NCI-H2107 treated with DMSO at 0.1 percent for 48 hours (cell line): ENCODE measurements around the gene ARID3B.
"Not testable (repeated sequence)": the region's sequence is repeated elsewhere in the genome, so short reads cannot be mapped to it uniquely, and the experiment has no call there.

Source experiments
- DNase-seq: peaks from one replicate; lab custom pipeline; 2025; ENCODE audit not compliant: unreplicated experiment; lab: John Stamatoyannopoulos, UW

The ARID3B gene

DNA sequence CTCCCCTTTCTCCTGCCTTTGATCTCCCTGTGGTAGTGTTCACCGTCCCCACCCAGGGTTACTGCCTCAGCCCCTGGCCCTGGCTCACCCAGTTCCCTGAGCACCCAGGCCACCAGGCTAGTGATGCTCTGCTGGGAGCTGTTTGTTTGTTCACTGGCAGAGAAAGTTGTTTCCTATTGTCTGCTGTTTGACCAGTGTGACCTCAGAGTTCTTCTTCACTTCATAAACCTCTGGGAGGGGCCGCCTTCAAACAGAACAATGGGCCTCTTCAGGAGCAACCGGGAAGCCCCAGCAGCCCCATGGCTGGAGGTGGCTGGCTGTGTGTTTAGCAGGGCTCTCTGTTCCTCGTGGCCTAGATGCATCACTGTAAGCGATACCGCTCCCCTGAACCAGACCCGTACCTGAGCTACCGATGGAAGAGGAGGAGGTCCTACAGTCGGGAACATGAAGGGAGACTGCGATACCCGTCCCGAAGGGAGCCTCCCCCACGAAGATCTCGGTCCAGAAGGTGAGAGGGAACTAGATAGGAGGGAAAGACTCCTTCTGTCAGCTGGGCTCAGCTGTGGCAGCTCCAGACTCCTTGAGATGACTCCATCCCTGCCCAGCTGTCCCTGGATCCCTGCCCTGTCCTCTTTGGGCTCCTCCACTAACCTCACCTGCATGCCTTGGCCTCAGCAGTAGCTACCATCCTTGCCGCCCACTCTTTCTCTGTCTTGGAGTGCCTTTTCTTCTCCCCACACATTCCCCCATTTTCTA is 78.0 kb downstream of the ARID3B start:
- DNase-seq, result no peak

DNA sequence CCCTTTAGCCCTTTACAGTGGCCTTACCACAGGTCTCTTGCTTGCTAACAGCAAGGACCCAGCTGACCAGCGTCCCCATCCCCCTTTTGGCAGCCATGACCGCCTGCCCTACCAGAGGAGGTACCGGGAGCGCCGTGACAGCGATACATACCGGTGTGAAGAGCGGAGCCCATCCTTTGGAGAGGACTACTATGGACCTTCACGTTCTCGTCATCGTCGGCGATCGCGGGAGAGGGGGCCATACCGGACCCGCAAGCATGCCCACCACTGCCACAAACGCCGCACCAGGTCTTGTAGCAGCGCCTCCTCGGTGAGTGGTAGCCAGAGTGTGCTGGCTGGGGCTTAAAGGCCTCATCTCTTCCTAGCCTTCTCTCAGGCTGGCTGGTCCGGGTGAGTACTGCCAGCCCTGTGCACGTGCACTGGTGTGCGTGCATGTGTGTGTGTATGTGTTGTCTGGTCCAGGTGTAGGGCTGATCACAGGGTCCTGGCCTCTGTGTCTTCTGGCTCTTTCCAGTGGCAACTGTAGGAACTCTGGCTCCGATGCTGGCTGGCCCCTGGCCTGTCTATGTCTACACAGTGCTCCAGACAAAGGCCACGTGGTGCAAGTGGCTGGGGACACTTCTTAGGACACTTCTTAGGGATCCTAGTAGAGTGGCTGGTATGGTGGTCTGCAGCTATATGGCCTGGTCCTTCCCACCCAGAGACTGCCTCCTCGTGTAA is 79.1 kb downstream of the ARID3B start:
- DNase-seq, result no peak

DNA sequence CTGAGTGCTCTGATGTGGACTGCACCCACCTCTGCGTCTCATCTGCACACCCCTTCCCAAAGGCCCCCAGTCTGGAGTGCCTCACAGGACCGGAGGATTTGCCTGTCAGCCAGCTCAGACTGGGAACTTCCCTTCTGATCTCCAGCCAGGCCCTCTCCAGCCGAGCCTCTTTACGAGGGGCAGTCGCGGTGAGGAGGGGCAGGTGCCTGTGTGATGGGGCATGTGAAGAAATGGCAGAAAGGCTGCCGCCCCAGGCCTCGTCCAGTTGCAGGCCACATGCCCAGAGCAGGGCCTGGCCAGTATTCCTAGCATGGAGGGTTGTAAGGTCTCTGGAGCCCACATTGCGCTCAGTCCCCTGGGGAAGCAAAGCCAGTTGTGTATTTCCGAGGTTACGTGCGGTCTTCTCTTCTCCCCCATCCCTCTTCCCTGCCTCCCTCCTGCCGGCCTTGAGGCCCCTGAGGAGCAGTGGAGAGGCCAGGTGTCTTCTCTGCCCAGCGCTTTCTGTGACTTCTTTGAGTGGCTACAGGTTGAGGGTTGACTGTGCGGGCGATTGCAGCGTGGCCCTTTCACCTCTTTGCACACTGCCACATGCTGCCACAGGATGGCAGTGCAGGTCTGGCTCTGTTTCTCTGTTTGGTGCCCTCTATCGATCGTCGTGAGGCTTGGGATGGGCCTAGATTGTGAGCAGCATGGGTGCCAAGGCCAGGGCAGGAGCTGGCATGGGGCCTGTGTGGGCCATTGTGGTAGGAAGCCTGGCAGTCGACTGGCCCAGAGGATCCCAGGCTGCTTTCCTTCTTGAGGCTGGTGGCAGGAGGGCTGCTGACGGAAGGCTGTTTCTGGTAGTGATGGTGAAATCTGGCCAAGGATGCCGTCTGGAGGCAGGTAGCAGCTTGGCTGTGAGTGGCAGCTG is 79.9 kb downstream of the ARID3B start:
- no peak for DNase-seq

DNA sequence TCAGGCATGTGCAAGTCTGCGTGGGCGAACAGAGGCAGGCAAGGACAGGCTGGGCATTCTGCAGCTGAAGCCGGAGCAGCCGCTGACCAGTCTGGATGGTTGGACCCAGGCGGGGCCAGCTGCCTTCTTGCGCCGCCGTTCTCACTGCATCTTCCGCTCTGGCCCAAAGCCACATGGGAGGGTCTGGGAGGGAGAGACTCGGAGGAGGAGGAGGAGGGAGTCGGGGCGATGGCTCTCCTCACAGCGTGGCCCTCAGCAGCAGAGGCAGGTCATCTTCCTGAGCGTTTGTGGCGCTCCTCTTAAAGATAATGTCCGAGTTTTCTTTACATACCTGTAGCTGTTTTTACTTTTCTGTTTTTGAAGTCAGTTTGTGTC is 80.5 kb downstream of the ARID3B start:
- no peak for DNase-seq

DNA sequence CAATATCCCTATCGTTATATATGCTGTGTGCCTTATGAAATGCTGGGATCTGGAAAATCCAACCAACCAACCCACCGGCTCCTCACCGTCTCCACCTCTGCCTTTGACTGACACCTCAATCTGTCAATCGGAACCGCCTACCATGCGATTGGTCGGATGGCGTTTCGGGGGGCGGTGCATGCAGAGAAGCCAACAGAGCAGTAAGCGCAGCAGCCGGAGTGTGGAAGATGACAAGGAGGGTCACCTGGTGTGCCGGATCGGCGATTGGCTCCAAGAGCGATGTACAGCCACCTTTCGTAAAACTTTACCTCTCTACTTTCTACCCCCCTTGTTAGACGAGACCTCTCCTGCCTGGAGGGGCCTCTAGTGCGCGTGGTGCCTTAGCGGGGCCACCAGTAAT is 80.9 kb downstream of the ARID3B start:
- DNase-seq, result no peak

DNA sequence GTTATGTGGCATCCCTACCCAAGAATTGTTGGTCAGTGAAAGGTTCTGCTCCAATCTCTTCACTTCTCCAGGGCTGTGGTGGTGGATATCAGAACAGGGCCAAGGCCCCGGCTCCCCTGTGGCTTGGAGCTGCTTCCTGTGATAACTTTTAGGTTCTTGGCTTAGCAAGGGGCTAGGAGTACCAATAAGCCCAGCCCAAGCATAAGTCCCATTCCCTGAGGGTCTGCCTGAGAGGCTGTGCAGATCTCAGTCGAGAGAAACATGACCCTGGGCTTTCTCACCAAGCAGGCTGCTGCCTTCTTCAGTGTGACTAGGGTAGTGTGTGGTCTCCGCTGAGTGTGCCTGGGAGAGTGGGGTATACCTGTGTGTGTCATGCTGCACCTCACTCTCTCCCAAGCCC is 81.7 kb downstream of the ARID3B start:
- DNase-seq, result no peak

DNA sequence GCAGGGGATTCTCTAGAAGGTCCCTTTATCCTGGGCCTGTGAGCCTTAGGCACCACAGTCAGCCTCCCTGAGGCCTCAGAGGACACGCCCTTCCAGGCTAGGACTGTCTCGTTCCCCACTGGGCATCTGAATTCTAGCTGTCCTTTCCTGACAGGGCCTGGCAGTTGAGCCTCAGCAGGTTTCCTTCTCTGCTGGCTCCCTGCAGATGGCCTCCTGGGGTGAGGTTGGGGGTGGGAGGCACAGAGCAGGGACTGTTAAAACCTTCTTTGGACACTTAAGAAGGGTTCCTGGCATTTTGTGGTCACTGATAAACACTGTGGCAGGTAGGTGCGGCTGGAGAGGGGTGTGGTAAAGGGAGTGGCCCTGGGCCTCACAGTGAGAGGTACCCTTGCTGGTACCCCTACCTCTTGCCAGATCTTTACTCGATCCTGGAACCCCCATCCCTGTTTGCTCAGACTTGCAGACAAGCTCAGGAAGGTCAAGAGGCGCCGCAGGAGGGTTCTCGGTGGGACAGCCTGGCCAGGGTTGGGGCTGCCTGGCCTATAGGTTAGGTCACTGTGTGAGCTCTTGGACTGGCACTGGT is 83.1 kb downstream of the ARID3B start:
- no peak for DNase-seq

DNA sequence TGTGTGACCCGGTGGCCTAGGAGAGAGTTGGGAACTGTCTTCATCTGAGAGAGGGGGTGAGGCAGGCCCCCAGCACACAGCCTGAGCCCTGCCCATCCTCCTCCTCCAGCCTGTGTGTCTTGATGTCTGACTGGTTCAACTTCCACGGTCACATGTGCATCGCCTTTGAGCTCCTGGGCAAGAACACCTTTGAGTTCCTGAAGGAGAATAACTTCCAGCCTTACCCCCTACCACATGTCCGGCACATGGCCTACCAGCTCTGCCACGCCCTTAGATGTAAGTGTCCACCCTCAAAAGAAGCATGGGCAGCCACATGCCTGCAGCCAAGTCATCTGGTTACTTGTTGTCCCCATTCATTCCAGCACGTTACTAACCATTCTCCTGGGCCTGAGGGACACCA is 84.7 kb downstream of the ARID3B start:
- no peak for DNase-seq

DNA sequence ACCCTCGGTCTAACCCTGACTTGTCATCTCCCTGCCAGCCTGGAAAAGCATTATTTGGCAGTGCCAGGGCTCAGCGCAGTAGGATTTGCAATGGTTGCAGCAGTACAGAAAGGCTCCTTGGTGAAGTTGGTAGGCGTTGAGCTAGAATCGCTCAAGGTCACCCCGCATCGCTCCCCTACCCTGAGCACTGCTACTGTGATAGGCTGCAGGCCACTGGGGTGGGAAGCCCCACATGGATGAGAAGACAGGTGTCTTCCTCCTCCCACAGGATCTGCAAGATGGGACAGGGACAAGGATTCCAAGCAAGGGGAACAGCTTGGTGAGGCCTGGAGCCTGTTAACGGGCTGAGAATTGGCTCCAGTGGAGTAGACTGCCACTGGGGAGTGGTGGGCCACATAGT is 85.3 kb downstream of the ARID3B start:
- no peak for DNase-seq

DNA sequence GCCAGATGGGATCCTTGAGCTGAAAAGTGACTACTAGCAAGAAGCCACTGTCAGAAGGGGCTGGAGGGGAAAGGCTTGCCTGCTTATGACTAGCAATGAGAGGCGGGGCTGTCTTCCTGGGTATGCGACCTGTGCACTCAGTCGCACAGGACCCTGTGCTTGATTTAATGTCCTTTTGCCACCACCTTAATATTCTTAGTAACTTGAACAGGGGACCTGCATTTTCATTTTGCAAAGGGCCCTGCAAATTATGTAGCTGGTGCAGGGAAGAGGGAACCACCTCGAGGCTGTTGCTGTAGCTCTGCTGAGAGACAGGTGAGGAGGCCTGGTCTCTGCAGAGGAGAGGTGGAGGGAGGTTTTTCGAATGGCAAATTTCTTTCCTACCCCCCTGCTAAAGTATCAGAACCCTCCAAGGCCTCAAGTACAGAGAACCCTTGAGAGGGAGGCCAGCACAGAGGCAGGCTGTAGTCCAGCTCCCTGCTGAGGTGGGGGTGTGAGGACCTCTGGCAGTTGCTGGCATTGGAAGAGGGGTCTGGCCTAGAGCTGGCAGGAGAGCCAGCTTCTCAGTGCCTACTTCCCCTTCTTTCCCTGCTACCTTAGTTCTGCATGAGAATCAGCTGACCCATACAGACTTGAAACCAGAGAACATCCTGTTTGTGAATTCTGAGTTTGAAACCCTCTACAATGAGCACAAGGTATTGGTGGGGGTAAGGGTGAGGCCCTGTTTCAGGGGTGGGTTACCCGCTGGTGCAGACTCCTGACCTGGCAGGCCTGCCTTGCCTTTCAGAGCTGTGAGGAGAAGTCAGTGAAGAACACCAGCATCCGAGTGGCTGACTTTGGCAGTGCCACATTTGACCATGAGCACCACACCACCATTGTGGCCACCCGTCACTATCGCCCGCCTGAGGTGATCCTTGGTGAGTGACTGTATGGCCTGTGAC is 86.0 kb downstream of the ARID3B start:
- DNase-seq, result no peak

DNA sequence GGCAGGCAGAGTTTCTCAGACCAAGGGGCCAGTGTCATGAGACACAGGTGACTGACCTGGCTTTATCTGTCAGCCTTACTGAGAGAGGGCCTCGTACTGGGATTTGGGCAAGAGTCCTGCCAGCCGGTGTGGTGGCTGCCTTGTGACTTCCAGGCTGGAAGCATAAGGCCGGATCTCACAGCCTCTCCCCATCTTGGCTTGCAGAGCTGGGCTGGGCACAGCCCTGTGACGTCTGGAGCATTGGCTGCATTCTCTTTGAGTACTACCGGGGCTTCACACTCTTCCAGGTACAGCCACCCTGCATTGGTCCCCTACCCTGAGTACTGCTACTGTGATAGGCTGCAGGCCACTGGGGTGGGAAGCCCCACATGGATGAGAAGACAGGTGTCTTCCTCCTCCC is 86.7 kb downstream of the ARID3B start:
- no peak for DNase-seq

DNA sequence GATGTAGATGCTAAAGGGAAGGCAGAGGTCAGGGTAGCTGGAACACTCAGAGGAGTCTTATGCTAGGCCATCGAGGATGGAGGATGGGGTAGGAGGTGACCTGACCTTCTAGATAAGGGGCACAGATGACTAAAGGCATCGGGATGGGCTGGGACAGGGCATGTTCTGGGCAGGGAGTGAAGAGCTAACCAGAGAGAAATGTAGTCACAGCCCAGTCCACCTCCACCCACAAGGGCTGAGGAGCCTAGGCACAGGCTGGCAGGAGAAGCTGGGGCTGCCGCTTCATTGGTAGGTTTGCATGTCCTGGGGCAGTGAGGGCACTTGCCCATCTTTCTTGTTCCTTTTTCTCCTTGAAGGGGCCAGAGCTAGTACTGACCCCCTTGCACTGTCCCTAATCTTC is 87.2 kb downstream of the ARID3B start:
- DNase-seq, result no peak

DNA sequence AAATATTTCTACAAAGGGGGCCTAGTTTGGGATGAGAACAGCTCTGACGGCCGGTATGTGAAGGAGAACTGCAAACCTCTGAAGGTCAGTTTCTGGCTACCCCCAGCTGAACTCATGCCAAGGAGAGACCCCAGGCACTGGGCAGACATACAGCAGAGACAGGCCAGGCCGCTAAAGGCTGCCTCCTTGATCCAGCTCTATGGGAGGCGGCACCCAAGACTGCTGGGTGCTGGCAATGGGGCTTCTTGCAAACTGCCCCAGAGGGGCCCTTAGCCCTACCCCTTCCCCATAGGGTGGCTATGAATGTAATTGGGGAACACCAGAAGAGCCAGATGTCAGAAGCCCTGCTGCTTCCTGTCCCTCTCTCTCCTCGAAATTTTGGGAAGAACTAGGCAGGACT is 87.9 kb downstream of the ARID3B start:
- DNase-seq, result no peak

DNA sequence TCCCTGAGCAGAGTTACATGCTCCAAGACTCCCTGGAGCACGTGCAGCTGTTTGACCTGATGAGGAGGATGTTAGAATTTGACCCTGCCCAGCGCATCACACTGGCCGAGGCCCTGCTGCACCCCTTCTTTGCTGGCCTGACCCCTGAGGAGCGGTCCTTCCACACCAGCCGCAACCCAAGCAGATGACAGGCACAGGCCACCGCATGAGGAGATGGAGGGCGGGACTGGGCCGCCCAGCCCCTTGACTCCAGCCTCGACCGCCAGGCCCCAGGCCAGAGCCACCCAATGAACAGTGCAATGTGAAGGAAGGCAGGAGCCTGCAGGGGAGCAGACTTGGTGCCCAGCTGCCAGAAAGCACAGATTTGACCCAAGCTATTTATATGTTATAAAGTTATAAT is 88.7 kb downstream of the ARID3B start:
- DNase-seq, result not testable (repeated sequence)

DNA sequence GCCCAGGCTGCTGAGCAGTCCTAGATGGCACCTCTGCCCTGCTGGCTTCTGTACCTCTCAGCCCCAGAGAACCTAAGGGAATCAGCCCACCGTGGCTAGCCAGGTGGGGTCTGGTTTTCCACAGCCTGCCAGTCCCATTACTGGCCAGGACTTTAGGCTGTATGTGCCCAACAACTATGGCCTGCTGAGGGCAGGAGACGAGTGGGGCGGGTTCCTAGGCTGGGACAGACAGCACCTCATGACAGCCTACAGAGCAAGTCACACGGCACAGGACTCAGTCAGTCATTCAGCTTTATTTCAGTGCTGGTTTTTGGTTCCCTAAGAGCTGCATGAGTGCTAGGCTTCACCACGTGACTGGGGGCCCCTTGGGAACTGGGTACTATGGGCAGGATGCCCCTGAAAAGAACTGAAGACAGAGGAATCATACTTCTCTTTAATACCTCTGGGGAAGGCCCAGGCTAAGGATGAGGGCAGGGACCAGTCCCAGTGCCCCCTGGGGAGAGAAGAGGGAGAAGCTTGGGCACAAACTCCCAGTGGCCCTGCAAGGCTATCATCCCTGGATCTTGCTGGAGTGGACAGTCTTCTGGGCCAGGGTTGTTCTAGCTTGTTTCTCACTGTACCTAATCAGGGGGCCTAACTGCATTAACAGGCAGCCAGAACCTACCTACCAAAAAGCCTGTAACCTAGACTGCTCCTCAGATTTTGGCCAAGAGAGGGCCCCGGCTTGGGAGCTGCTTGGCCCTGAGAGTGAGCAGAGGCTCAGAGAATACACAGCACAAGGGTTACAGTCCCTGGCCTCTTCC is 89.5 kb downstream of the ARID3B start:
- DNase-seq, result no peak

DNA sequence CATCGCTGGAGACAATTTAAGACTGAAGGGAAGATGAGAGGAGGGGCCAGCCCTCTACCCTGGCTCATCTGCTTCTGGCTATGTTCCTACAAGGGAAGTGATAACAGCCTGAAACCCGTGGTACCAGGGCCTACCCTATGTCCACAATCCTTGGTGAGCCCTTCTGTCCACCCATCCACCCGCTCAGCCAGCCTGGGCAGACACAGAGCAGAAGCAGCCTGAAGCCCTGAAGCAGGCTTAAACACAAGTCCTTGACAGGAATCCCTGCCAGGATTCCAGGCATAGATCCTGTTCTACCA is 90.0 kb downstream of the ARID3B start:
- no peak for DNase-seq

DNA sequence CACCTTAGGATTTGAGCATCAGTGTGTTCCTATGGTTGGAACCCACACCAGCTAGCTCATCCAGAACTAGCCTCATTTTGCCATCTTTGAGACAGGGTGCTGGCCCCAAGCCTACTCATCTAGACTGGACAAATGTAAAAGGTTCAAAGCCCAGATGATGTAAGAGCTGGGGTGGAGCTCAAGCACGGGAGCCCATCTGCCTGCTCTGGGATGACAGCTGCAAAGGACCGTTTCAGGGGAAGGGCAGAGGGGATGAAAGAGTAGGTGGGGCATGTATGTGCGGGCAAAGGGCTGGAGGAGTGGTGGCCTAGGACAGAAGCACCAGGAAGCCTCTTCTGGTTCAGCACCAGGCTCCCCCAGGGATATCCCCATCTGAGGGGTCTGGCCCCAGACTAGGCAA is 90.4 kb downstream of the ARID3B start:
- no peak for DNase-seq

DNA sequence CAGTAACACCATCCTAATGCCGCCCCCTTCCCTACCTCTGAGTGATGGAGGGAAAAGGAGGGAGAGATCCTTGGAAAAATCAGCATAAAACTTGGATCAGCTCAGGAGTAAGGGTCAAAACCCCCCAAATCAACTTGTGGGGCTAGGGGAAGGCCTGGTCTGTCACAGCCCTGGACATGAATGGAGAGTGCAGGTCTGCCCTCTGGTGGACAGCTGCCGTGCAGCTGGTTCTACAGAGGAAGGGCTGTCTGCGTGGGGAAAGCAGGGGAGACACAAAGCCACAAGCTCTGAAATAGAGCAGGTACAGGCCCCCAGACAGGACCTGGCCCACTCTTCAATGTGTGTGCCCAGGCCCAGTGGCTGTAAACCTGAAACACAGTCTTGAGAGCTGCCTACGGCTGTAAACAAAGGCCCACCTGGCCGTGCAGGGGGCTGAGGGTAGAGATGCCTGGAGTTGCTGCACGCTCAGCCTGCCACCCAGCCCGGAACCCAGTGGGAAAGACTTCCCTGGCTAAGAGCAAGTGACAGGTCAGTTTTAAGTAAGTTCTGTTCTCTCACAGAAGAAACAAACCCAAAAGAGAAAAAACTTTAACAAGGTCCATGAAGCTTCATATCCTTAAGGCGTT is 91.0 kb downstream of the ARID3B start:
- DNase-seq, result no peak

DNA sequence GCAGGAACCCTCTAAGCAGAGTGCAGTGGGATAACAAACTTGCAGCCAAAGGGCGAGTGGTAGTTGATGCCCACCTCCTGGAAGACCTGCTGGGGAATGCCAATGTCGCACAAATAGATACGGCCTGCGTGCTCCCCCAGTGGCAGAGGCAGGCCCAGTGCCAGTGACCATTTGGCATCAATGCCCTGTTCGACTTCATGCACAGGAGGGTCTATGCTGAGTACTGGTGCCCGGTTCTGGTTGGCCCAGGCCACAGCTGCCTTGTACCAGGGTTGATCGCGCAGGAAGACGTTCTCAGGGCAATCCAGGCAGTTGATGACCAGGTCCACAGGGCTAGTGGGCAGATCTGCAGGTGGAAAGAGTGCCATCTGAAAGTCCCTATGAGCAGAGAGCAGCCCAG is 91.6 kb downstream of the ARID3B start:
- DNase-seq, result no peak
